Fibroblast of villous mesenchyme (primary cell): ENCODE data around the gene SF3A2. TPM values are rescaled to one million over a fixed set of nuclear protein-coding genes. Genes with fewer than 3 reads are reported as not detected.
A peak's percentile ranks its signal among the peaks of the same experiment; 100 is the strongest.

Experiments used
- DNase-seq: peaks from one replicate; pipeline ENCODE4 v3.0.0-alpha.2; 2010; ENCODE audit warnings: low read depth
- H3K4me3 ChIP-seq: 2 replicates; pipeline ENCODE4 v1.5.1; 2011; ENCODE audit warnings: low read depth, mild to moderate bottlenecking, low read length
- CTCF ChIP-seq: IDR thresholded peaks from 2 replicates; pipeline ENCODE4 v1.5.1; 2012; ENCODE audit warnings: low read depth, mild to moderate bottlenecking, low read length; ENCODE audit not compliant: insufficient read depth
- total RNA-seq: library from RNA; depleted of rRNA; stranded (reverse); fragments of >200 nt; gene quantifications from 2 replicates; pipeline ENCODE4 v1.2.3, GENCODE V29; 2012

SF3A2 gene
- total RNA-seq, 1 donor: 24.6 TPM

DNA sequence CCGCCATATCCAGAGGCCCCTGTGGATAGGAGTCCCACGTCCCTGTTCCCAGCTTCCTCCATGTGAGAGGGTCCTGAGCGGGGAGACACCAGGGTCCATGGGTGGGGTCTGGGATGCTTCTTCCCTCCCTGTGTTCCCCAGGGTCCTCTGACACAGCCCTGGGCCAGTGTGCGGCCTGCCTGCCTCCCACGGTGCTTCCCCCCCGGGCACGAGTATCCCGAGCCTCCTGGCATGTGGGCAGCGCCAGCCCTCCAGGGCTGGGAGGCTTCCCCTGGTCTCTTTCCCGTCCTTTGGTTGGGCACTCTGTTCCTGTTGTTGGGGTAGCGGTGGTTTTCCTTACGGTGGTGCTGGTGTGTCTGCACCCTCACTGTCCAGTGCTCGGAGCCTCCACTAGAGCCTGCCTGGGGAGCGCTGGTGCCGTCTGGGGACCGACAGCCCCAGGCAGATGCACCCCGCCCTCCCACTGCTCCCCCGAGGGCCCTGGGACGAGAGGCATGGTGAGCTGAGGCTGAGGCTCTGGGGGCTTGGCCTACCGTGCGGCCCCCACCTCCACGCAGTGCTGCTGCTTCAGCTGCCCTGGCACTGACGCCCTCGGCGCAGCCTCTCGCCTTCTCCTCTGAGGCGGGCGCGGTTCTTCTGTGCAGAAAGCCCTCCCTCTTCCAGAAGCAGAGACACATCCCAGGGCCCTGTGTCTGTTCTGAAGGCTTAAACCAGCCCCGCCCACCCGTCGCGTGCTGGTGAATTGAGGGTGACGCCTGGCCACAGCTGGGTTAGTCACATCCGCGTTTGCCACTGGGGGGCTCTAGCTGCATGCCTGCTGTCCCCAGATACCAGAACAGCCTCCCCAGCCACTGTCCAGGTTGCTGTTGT lies 28.4 kb upstream of the SF3A2 start:
- H3K4me3 ChIP-seq: no peak overlapping the region
- DNase-seq: peak; percentile 89
- peak; percentile 39 for TF ChIP-seq CTCF

- H3K4me3 ChIP-seq: no peak overlapping the region
- no peak for TF ChIP-seq CTCF
- DNase-seq: no peak
Measured at GRCh38 chr19:2208975-2209374, 27.6 kb upstream of the SF3A2 start.

DNA sequence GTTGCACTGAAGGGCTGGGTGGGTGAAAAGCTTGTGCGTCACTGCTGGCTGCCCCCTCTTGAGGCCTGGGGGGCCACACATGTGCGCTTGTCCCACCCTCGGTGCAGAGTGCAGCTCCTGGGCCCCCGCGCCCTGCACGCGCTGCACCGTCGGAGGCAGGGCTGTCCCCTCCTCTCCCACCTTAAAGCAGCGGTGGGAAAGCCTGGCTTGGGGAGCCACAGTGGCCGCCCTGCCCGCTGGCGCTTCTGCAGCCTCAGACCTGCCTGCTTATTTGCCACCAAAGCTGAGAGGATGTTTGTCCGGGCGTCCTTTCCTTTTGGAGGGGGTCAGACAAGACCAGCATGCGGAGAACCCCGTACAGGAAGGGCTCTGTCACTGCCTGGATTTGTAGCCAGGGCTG lies 27.2 kb upstream of the SF3A2 start:
- DNase-seq: no peak
- H3K4me3 ChIP-seq: no peak overlapping the region
- TF ChIP-seq CTCF: no peak

DNA sequence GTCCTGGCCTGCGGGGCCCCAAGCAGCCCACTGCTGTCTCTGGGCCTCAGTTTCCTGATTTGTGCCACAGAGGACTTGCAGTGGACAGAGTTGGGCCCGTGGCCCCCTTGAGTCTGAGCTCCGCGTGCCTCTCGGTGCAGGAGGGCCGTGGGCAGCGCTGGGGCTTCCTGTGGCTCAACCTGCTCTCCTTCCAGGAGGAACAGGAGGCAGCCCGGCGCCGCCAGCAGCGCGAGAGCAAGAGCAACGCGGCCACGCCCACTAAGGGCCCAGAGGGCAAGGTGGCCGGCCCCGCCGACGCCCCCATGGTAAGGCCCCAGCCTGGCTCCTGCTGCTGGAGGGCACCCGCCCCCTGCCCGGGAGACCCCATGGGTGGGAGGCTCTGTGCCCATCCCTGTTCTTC lies 26.4 kb upstream of the SF3A2 start:
- no peak for TF ChIP-seq CTCF
- no peak overlapping the region for H3K4me3 ChIP-seq
- no peak for DNase-seq

DNA sequence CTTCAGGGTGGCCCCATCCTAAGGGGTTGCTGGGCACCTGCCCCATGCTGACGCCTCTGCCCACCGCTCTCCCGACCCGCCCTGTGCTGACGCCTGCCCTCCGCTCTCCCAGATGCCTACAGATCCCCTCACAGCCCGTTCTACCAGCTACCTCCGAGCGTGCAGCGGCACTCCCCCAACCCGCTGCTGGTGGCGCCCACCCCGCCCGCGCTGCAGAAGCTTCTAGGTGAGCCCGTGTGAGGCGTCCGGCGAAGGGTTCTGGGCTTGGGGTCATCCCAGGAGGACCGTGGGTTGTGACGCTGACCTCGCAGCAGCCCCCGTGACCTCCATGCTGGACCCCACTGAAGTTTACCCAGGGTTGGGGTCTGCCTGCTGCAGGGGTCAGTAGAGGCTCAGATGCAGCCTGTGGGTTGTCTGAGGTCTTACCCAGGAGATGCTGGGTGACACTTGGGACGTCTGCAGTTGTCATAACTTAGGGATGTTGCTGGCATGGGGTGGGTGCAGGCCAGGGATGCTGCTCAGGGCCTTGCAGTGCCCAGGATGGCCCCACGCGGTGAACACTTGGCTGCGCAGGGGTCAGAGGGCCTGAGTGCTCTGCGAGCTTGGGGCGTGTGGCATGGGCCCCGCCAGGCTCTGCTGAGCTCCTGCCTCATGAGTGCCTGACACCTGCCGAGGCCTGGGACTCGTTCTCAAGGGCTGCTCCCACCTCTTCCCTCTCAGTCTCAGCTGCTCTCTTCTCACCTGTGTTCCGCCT lies 25.5 kb upstream of the SF3A2 start:
- H3K4me3 ChIP-seq: no peak overlapping the region
- no peak for DNase-seq
- no peak for TF ChIP-seq CTCF

- no peak for DNase-seq
- TF ChIP-seq CTCF: no peak
Measured at GRCh38 chr19:2212861-2213711, 23.5 kb upstream of the SF3A2 start.

More at GRCh38 chr19:2212861-2213711, 23.5 kb upstream of the SF3A2 start:
- no peak overlapping the region for H3K4me3 ChIP-seq
